Dermis lymphatic vessel endothelial cell (primary cell): Measurements from ENCODE around the gene PRKAG3. TPM values are rescaled to one million over a fixed set of nuclear protein-coding genes. Genes with fewer than 3 reads are reported as not detected.

Source experiments
- total RNA-seq: library from RNA; depleted of rRNA; stranded (reverse); fragments of >200 nt; gene quantifications from 2 replicates; pipeline ENCODE4 v1.2.1, GENCODE V29; 2014

The PRKAG3 gene
- total RNA-seq, result not detected in 2 replicates

GRCh38 chr2:218831378-218831990 is at the start of gene PRKAG3:
Gene PRKAG3 (minus strand): TSS chr2:218831803.

GRCh38 chr2:218880102-218880858 is 48.7 kb upstream of the PRKAG3 start, which contains the start of gene WNT10A:
Gene WNT10A (plus strand): TSS chr2:218880852. CDS start chr2:218880996, 144 bp downstream.

GRCh38 chr2:218859556-218859987 is 28.0 kb upstream of the PRKAG3 start, which contains the start of gene WNT6:
Gene WNT6 (plus strand): TSS chr2:218859805. CDS start chr2:218860038, 233 bp downstream.

GRCh38 chr2:218781691-218782527 is 49.7 kb downstream of the PRKAG3 start, which contains the start of gene CYP27A1:
Gene CYP27A1 (plus strand): TSS chr2:218782147. CDS start chr2:218782183, 36 bp downstream.

Other genes with a start within 250 kb of the PRKAG3 start
- 1.3 and 2.6 TPM in 2 replicates for gene PLCD4, start 223.9 kb downstream of the PRKAG3 start, total RNA-seq
- 4.9 and 6.0 TPM in 2 replicates for gene ZNF142, start 172.2 kb downstream of the PRKAG3 start, total RNA-seq
- 17.7 and 19.7 TPM in 2 replicates for gene BCS1L, start 172.1 kb downstream of the PRKAG3 start, total RNA-seq
- gene RNF25, start 159.8 kb downstream of the PRKAG3 start, total RNA-seq, result 31.8 and 33.7 TPM in 2 replicates
- 5.5 and 6.7 TPM in 2 replicates for gene STK36, start 159.7 kb downstream of the PRKAG3 start, total RNA-seq
- 3.5 and 4.8 TPM in 2 replicates for gene TTLL4, start 121.0 kb downstream of the PRKAG3 start, total RNA-seq
- gene CYP27A1, start 49.7 kb downstream of the PRKAG3 start, total RNA-seq, result 8.3 and 12.7 TPM in 2 replicates
- gene WNT6, start 28.0 kb upstream of the PRKAG3 start, total RNA-seq, result not detected in 2 replicates
- not detected in 2 replicates for gene WNT10A, start 49.0 kb upstream of the PRKAG3 start, total RNA-seq
- gene CDK5R2, start 127.9 kb upstream of the PRKAG3 start, total RNA-seq, result not detected in 2 replicates
- not detected in 2 replicates for gene FEV, start 153.4 kb upstream of the PRKAG3 start, total RNA-seq
- not detected in 2 replicates for gene CRYBA2, start 161.6 kb upstream of the PRKAG3 start, total RNA-seq
- not detected in 2 replicates for gene CFAP65, start 209.7 kb upstream of the PRKAG3 start, total RNA-seq
- gene IHH, start 229.1 kb upstream of the PRKAG3 start, total RNA-seq, result under 0.01 and 0.09 TPM in 2 replicates